CD4-positive, alpha-beta T cell treated with Interleukin-2 at 100 ng/mL for 4 hours (primary cell): ENCODE results near the gene TMEM181.
"Not testable (repeated sequence)": the region's sequence is repeated elsewhere in the genome, so short reads cannot be mapped to it uniquely, and the experiment has no call there.

ENCODE experiments used
- DNase-seq: peaks from one replicate; pipeline ENCODE4 v3.0.0-alpha.2; 2020; ENCODE audit warnings: low spot score

Gene TMEM181

GRCh38 chr6:158661156-158661685 lies 101.3 kb downstream of the TMEM181 start:
- no peak for DNase-seq

- DNase-seq: no peak
Observed at GRCh38 chr6:158662607-158662953, 102.7 kb downstream of the TMEM181 start.

- no peak for DNase-seq
Observed at GRCh38 chr6:158662954-158663624, 103.2 kb downstream of the TMEM181 start.

GRCh38 chr6:158663625-158664165 lies 103.8 kb downstream of the TMEM181 start:
- no peak for DNase-seq

GRCh38 chr6:158665332-158665731 lies 105.4 kb downstream of the TMEM181 start:
- DNase-seq: no peak

- no peak for DNase-seq
Observed at GRCh38 chr6:158666628-158667359, 106.9 kb downstream of the TMEM181 start.

GRCh38 chr6:158667360-158667981 lies 107.6 kb downstream of the TMEM181 start:
- no peak for DNase-seq

- no peak for DNase-seq
Observed at GRCh38 chr6:158668707-158669103, 108.8 kb downstream of the TMEM181 start.

GRCh38 chr6:158669145-158670035 lies 109.5 kb downstream of the TMEM181 start:
- no peak for DNase-seq

- not testable (repeated sequence) for DNase-seq
Observed at GRCh38 chr6:158672119-158672518, 112.2 kb downstream of the TMEM181 start.

- no peak for DNase-seq
Observed at GRCh38 chr6:158672726-158673125, 112.8 kb downstream of the TMEM181 start.

- DNase-seq: no peak
Observed at GRCh38 chr6:158674342-158675131, 114.6 kb downstream of the TMEM181 start.

- DNase-seq: not testable (repeated sequence)
Observed at GRCh38 chr6:158677094-158677493, 117.2 kb downstream of the TMEM181 start.

- DNase-seq: no peak
Observed at GRCh38 chr6:158677906-158678578, 118.2 kb downstream of the TMEM181 start.

GRCh38 chr6:158680015-158680414 lies 120.1 kb downstream of the TMEM181 start:
- no peak for DNase-seq

- no peak for DNase-seq
Observed at GRCh38 chr6:158680481-158680880, 120.6 kb downstream of the TMEM181 start.

- DNase-seq: no peak
Observed at GRCh38 chr6:158684311-158684710, 124.4 kb downstream of the TMEM181 start.

GRCh38 chr6:158684745-158685324 lies 124.9 kb downstream of the TMEM181 start:
- no peak for DNase-seq
